ENCODE data around the gene STAU1.
"Not testable (repeated sequence)": the region's sequence is repeated elsewhere in the genome, so short reads cannot be mapped to it uniquely, and the experiment has no call there.

The STAU1 gene

DNA sequence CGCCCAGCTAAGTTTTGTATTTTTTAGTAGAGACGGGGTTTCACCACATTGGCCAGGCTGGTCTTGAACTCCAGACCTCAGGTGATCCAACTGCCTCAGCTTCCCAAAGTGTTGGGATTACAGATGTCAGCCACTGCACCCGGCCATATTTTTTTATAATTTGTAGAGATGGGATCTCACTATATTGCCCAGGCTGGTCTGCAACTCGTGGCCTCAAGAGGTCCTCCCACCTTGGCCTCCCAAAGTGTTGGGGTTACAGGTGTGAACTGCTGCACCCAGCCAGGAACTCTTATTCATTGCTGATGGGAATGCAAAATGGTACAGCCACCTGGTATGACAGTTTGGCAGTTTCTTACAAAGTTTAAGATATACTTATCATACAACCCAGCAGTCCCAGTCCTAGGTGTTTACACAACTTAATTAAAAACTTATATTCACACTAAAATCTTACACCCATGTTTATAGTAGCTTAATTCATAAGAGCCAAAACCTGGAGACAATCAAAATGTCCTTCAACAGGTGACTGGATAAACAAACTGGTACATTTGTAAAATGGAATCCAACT, 11.7 kb upstream of the STAU1 start:
- no peak for DNase-seq

DNA sequence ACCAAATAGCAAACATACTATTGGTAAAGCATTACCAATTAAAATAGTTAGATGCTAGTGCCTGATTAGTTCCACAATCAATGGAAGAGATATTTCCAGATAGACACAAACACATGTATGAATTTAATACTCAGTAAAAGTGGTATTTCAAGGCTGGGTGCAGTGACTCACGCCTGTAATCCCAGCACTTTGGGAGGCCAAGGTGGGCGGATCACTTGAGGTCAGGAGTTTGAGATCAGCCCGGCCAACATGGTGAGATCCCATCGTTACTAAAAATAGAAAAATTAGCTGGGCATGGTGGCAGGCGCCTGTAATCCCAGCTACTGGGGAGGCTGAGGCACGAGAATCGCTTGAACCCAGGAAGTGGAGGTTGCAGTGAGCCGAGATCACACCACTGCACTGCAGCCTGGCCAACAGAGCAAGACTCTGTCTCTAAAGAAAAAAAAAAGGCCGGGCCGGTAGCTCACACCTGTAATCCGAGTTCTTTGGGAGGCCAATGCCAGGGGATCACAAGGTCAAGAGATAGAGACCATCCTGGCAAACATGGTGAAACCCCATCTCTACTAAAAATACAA, 4.9 kb upstream of the STAU1 start:
- DNase-seq: not testable (repeated sequence)

DNA sequence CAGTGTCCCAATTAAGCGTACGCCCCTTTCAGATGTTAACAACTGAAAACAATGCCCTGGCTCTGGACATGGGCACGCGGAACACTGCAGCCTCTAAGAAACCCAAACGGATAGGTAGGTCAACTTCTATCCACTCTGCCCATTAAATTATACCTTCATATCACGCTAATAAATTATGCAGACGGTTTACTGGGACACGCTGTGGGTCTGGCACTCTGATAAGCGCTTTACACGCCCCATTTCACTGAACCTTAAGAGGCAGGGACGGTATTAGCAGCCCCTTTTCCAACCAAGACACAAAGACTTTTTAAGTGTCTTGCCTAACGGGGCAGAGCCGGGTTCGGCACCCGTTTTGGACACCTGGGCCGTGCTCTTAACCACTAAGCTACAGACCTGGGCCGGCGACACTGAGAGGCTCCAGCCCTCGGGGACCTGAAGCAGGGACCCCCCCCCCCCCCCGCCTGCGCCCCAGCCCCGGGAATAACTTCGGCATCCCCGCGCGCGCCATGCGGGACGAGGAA, 744 bp downstream of the STAU1 start:
- DNase-seq: no peak

DNA sequence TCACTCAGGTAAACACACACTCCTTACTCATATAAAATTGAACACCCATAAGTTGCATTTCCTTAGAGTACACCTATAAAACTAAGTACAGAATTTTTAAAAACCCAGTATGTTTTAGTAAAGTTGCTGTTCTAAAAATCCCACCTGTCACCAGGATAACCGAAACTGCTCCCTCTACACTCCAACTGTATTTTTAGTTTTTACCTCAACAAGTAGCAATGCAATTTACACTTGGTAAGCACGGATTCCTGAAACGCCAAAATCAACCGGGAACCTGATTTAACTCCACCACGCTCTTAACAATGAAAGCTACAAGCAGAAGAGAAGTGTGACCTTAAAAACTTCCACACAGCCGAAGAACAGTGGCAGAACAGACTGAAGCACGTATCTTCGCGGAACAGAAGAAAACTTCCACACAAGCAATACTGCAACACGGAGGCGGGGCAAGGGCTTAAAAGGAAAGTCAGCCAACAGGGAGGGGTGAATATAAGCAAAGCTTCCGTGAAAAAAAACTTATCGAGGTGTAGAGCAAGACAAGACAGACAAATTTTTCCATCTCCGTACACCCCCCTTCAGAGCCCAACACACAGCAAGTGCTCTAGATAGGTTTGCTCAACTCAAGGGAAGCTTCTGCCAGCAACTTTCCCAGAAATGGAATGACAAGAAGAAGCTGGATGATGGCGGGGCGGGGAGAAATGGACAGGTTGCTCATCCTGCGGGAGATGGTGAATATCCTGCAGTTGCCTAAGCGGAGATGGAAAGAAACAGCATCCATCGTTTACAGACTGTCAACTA, 1.4 kb downstream of the STAU1 start:
- DNase-seq: no peak

DNA sequence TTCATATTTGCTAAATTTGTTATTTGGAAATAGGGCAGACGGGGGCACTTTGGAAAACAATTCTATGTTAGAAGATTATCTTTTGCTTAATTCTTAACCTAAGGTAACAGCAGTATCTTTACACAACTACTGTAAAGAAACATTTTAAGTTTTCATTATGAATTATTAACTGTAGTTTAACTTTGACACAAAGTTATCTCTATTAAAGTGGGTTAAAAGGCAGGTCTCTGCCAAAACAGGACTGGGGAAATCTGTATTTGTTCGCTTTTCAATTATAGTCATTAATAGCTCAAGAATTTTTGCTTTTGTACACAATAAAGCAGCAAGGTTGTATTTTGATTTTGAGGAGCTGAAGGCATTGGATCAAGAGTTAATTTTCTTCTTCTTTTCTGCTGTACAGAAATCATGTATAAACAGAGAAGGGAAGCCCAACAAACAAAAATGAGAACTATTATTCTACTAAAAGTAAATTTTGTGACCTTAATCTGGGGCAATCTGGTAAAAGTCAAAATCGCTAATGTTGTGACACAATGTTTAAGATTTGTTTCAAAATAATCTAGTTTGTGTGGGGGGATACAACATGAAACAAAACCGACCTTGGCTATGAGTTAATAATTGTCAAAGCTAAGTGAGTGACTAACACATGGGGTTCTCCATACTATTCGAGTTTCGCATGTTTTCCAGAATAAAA, 2.9 kb downstream of the STAU1 start:
- no peak for DNase-seq

DNA sequence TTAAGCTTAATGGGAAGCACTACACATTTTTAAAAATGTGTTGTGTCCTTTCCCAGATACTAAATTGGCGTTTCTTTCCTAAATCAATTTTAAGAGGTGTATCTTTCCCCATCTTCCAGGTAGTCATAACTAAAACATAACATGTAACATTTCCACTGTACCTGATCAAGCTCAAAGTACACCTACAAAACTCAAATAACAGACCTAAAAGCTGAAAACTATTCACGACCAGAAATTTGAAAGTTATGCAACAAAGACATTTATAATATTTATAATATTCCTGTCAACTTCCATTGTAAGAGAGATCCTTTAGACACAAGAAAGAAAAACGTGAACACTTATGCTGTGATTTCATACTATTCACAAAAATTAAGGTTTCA, 3.5 kb downstream of the STAU1 start:
- no peak for DNase-seq

DNA sequence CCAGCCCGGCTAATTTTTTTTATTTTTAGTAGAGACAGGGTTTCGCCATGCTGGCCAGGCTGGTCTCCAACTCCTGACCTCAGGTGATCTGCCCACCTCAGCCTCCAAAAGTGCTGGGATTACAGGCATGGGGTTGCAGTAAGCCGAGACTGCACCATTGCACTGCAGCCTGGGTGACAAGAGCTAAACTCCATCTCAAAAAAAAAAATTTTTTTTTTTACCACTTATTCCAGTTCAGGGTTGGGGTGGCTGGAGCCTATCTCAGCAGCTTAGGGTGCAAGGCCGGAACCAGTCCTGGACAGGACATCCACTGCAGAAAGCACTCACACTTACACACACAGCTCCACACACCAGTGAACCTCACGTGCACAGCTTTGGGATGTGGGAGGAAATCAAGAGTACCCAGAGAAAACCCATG, 4.0 kb downstream of the STAU1 start:
- not testable (repeated sequence) for DNase-seq

DNA sequence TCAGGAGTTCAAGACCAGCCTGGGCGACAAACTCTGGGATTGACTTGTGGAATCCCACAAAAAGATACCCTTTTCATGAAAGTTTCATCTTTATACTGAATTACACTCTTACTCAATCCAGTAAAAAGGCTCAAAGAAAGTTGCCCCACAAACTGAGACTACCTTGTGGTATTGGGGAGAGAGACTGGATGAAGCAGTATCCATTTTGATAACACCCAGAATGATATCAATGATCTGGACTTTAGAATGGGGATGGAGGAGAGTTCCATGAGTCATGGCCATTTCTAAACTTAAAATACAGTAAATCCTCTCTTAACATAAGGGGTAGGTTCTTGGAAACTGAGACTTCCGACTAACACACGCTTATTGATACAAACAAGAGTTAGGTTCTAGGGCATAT, 4.7 kb downstream of the STAU1 start:
- DNase-seq: no peak

DNA sequence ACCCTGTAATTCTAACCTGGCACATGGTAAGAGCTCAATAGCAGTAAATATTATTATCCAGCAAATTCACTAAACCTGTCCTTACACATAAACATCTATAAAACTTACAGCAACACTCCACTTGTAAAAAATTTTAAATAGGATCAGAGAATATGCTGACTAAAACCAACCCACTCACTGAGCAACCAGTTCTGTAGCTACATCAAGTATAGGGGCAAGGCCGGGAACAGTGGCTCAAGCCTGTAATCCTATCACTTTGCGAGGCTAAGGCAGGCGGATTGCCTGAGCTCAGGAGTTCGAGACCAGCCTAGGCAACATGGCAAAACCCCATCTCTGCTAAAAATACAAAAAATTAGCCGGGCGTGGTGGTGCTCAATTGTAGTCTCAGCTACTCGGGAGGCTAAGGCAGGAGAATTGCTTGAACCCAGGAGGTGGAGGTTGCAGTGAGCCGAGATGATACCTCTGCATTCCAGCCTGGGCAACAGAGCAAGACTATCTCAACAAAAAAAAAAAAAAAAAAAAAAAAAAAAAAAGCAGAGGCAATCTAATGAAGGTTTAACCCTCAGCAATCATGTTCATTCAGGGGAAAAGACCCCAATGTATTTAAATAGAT, 6.8 kb downstream of the STAU1 start:
- DNase-seq: no peak

DNA sequence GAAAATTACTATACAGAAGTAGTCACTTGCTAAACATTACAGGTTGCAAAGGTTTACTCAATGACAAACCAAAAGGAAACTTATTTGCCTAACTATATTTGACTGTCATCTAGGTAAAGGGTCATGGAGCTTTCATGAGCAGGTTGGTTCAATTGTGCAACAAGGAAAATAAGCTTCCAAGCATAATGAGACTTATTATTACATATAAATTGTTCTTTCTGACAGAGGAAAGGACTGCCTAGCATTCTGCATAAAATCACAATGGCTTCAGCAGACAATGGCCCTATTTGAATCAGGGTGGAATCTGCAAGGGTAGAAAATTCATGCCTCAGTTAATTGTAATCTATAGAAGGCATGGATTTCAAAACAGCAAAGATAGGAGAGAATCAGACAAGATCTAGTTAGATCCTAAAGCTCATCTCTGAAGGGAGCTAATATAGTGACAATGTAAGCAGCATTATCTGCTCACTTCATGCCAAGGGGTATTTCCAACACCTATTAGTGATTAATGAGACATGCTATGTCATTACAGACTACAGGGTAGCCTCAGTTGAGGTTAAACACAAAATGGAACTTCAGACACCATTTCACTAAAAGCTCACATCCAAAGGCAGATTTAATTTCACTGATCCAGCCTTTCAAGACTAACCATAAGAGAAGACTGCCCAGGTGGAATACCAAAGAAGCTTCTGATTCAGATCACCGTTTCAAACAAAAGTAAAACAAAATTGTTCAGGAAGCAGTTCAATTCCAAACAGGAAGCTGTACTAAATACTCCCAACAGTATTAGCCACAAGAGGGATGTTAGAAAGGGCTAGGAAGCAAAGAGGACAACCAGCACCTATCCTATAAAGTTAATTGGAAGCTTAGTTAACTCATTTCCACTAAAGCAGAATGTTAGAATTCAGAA, 8.5 kb downstream of the STAU1 start:
- no peak for DNase-seq

DNA sequence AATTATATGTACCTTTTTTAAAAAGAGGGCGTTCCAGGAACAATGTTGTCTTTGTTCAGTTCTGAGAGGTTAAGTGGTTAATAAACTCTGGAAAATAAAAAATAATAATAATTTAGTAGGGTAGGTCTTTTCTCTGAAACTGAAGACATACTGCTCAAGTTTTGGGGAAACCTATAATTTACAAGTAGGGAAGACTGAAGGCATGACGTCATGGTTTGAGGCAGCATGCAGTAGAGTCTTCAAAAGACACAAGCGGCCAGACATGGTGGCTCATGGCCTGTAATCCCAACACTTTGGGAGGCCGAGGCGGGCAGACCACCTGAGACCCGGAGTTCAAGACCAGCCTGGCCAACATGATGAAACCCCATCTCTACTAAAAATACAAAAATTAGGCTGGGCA, 14.0 kb downstream of the STAU1 start:
- no peak for DNase-seq

DNA sequence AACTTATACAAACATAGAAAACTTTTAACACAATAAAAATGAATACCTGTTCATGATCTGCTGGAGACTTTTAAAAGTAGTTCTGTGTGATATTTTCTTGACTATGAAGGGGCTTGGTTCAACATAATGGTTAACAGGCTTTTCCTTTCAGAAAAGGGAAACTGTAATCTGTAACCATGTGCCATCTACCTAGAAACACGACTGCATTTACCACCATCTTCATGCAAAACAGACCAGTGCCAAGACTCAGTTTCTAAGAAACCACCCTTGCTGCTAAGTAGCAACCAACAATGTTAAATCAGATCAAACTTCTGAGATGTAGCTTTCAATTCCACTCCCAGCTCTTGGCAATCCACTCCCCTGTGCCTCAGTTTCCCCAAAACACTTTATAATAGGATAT, 15.7 kb downstream of the STAU1 start:
- DNase-seq: no peak

DNA sequence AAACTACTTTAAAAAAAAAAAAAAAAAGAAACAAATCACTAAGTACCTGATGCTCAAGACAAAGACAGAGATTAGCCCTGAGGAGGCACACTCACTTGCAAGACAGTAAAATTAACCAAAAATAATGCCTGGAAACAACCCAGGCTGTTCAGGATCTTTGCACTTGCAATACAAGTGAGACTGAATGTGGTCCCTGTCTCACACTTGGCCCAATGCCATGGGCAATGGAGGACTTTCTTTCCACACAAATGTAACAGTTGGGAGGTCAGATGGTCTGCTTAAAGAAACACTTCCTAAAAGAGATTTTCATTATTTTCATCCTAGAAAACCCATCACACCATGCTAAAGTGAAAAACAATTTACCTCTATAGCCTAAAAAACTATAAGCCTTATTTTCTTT, 16.2 kb downstream of the STAU1 start:
- DNase-seq: no peak

DNA sequence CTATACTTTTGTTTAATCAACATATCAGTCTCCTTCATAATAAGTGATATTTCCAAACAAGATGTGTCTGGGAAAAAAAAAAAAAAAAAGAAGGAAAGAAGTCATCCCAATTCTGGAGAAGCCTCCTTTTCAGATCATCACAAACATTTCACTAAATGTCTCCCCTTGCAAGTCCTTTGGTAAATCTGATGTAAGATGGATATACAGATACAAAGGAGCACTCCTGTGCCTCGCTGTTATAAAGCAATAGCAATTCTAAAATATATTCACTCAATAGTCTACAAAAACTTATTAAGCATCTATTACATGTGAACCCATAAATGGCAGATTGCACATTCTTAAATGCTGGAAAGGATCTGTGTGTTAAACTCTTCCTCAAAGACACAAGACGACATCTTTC, 17.4 kb downstream of the STAU1 start:
- no peak for DNase-seq

DNA sequence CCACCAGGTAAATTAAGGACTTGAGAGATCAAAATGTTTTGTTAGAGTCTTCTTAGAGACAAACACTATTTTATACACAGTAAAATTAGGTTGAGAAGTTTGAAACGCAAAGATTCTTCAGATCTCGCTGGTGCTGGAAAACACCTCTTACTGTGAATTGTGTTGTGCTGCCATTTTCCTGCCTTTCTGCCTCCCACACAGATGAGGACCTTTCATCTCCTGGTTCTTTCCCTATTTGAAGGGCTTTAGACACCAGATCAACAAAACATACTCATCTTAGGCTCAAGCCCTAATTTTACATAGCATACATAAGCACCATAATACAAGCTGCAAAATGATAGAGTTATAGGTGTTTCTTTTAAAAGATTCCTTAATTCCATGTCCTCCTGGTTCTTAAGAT, 18.6 kb downstream of the STAU1 start:
- DNase-seq: no peak

DNA sequence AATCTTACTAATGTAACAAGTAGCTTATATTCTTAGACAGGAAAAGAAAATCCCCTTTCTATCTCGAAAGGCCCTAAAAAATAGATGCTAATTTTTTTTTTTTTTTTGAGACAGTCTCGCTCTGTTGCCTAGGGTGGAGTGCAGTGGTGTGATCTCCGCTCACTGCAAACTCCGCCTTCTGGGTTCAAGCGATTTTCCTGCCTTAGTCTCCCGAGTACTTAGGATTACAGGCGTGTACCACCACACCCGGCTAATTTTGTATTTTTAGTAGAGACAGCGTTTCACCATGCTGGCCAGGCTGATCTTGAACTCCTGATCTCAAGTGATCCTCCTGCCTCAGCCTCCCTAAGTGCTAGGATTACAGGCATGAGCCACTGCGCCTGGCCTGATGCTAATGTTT, 19.3 kb downstream of the STAU1 start:
- DNase-seq: not testable (repeated sequence)

DNA sequence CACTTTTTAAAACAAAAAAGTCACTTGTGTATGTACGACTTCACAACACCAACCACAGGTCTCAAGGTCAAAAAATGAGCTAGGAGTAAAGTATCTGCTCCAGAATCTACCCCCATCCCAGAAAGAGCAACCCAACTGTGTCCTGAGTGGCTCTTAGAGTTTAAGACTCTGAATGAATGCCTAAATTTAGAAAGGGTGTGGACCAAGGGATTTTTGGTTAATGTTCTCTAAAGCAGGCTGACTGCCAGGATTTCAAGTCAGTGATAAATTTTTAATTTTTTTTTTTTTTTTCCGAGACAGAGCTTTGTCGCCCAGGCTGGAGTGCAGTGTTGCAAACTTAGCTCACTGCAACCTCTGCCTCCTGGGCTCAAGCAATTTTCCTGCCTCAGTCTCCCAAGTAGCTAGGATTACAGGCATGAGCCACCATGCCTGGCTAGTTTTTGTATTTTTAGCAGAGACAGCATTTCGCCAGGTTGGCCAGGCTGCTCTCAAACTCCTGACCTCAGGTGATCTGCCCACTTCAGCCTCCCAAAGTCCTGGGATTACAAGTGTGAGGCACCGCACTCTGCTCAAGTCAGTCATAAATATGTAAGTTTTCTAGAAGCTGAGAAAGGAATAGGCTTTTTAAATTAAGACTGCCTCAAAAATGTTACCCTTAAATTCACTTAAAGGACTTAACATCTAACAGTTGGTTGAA, 20.2 kb downstream of the STAU1 start:
- DNase-seq: no peak

DNA sequence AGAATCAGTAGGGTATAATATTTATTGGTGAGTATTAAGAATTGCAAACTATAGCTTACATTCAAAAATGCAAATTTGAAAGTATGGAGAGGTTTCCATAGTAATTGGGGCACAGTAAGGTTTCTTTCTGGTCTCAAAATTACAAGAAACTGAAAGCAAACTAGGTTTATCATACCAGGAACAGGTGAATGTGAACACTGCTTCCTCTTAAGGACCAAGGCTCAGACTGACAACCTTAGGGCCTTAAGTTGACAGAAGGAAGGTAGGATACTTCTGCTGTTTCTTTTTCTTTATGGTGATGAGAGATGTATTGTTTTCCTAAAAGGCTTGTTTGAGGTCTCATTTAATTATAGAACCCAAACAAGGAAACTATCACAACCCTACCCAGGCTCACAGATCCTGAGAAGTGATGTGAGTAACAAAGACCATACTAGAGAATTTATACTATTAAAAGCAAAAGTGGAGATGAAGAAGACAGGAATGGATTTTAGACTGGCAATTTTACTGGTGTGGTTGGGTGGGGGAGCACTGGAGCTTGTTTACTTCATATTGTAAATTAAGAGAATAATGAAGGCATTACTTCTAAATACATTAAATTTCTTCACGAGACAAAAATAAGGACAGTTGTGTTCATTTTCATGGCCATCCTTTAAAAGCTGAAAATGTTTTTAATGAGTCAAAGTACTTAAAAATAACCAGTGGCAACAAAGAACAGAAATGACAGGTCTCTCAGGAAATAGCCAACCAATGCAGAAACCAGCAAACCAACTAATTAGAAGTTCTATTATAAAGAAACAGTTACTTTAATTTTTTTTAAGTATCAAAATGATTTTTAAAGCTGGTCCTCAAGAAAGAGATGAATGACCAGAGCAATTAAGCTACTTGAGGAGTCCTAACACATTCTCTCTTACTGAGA, 21.3 kb downstream of the STAU1 start:
- DNase-seq: no peak

DNA sequence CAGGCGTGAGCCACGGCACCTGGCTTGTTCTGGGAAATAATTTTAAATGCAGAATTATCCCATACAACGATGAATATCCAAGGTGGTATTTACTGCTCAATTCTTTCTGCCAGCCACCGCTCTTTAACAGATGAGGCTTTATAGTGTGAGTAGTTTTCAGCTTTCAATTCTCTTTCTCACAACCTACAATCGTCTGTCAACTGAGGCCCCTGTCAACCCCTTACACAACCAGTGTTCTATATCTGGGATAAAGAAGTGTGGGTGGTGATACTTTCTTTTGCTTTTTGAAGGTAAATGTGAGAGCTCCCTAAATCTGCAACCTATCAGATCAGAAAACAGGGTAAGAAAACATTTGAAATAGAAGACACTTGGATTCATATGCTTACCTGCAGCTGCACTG, 22.5 kb downstream of the STAU1 start:
- DNase-seq: no peak

DNA sequence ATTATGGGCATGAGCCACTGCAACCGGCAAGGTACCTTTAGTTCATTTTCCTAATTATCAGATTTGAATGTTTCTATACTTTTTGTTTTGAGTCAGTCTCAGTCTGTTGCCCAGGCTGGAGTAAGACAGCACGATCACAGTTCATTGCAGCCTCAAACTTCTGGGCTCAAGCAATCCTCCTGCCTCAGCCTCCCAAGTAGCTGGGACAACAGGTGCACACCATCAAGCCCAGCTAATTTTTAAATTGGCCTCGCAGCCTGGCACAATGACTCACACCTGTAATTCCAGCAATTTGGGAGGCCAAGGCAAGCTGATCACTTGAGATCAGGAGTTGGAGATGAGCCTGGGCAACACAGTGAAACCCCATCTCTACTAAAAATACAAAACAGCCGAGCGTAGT, 24.4 kb downstream of the STAU1 start:
- DNase-seq: no peak
